Stimulated activated effector memory CD8-positive, alpha-beta T cell treated with anti-CD3 and anti-CD28 coated beads, Interleukin-12 subunit alpha, Interleukin-12 subunit beta, amount 100 ng/mL, for 72 hours (primary cell): Measurements from ENCODE around the gene NFATC1.
A peak's percentile ranks its signal among the peaks of the same experiment; 100 is the strongest.

Source experiments
- ATAC-seq: fragments of 150-1000 bp; cut with Tn5 transposase; 2 replicates; pipeline ENCODE4 v1.10.0; 2021
- DNase-seq, 2 donors: peaks; one replicate each; pipeline ENCODE4 v3.0.0; 2021 to 2022; ENCODE audit warnings: low spot score in 2 of 2
- H3K27ac Mint-ChIP-seq: one replicate; pipeline ENCODE4 v1.8.0; 2022; ENCODE audit warnings: mild to moderate bottlenecking, mixed read lengths
- H3K36me3 Mint-ChIP-seq: one replicate; pipeline ENCODE4 v1.8.0; 2022; ENCODE audit warnings: mild to moderate bottlenecking, mixed read lengths
- H3K4me1 Mint-ChIP-seq: one replicate; pipeline ENCODE4 v1.8.0; 2022; ENCODE audit warnings: mixed read lengths
- H3K4me3 Mint-ChIP-seq: one replicate; pipeline ENCODE4 v1.8.0; 2022; ENCODE audit warnings: mild to moderate bottlenecking, mixed read lengths
- H3K9me3 Mint-ChIP-seq: one replicate; pipeline ENCODE4 v1.8.0; 2022; ENCODE audit warnings: mixed read lengths

Gene NFATC1

DNA sequence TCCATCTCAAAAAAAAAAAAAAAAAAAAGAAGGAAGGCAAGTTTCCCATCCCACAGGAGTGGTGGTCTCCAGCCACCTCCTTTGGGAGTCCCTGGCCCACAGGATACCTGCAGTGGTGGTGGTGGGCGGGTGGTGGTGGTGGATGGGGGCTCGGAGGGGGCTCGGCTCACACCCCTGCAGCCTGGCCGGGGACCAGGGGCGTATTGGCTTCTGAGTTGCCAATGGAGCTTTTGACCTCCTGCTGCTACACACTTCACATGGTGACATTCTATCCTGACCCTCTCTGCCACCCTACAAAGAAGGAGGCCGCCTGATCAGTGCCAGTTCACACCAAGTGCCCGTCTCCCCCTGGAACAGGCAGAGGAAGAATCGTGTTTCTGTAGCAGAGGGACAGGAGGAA is 119.6 kb downstream of the NFATC1 start:
- Mint-ChIP-seq H3K27ac (no peak overlapping the region), H3K36me3 (peaks cover 20% of the 10 kb centered on the region), H3K4me1 (peaks cover 34% of the 10 kb centered on the region)

DNA sequence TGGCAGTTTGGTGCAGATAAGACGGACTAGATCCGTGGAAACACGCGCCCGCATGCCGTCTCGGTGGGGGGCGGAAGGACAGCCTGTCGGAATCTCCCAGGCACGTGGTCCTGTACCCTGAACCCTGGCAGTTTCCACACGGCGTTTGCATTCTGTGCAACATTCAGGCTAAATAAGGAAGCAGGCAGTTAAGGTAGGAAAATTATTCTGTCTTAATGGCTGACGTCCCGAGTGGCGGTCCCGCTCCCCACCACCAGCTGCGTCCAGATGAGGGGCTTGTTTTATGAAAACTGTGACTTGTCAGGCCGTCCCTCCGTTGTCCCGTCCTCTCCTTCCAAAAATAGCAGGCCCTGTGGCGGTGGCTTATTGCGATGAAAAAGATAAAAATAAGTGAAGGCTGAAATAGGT is 120.2 kb downstream of the NFATC1 start:
- H3K27ac Mint-ChIP-seq = peak overlapping the region; percentile 98
- peak overlapping the region; percentile 69 for H3K4me3 Mint-ChIP-seq
- peaks cover 17% of the 10 kb centered on the region for H3K36me3 Mint-ChIP-seq
- peaks cover 40% of the 10 kb centered on the region for H3K4me1 Mint-ChIP-seq
- ATAC-seq = no peak
- no peaks in the 10 kb centered on the region for H3K9me3 Mint-ChIP-seq
- DNase-seq = no peak

More for the DNA sequence above, 119.6 kb downstream of the NFATC1 start:
- H3K4me3 Mint-ChIP-seq = no peak overlapping the region
- no peaks in the 10 kb centered on the region for H3K9me3 Mint-ChIP-seq
- ATAC-seq (no peak), DNase-seq (no peak)

DNA sequence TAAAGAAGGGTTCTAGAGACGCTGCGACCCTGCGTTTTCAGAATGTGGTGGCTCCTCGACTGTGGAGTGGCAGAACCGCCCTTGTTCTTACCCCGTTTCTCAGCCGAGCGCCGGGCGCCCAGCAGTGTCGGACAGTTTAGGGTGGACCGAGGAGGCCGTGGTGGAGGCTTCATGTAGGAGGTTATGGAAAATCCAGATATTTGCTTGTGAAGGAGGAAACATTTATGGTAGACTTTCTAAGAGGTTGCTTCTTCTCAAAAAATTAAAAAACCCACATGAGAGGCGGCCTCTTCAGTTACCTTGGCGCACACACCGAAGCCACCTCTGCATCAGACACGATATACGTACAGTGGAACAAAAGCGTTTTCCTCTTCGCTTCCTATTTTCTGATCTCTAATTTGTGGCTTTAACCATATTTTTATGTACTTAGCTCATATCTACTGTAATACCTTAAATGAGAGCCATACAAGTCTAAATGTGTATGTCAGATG is 120.8 kb downstream of the NFATC1 start:
- H3K9me3 Mint-ChIP-seq = no peaks in the 10 kb centered on the region
- no peak for DNase-seq

DNA sequence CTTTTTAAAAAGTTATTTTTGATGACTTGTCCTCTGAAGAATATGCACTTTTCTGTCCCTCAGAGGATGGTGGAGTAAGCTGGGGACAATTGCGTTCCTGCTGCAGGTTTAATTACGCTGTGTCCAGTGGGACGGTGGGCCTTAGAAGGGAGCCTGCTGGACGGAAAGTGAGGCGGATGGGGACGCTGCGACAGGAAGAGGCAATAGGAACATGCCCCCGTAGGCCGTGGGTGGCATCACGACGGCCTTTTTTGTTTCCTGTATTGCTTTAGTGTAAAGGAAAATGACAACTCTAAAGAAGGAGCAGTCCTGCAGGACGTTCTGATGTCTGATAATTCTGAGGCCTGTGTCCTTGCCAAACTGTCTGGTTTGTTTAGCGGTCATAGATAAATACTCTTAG is 121.6 kb downstream of the NFATC1 start:
- ATAC-seq = peak; percentile 67
- Mint-ChIP-seq H3K27ac (peak overlapping the region; percentile 98), H3K4me1 (peaks cover 54% of the 10 kb centered on the region), H3K4me3 (peak overlapping the region; percentile 69), H3K36me3 (peaks cover 13% of the 10 kb centered on the region), H3K9me3 (no peaks in the 10 kb centered on the region)
- no peak for DNase-seq

More for the DNA sequence above, 120.8 kb downstream of the NFATC1 start:
- no peak for ATAC-seq
- Mint-ChIP-seq H3K4me1 (peaks cover 45% of the 10 kb centered on the region), H3K36me3 (peaks cover 12% of the 10 kb centered on the region), H3K27ac (peak overlapping the region; percentile 98), H3K4me3 (peak overlapping the region; percentile 69)

DNA sequence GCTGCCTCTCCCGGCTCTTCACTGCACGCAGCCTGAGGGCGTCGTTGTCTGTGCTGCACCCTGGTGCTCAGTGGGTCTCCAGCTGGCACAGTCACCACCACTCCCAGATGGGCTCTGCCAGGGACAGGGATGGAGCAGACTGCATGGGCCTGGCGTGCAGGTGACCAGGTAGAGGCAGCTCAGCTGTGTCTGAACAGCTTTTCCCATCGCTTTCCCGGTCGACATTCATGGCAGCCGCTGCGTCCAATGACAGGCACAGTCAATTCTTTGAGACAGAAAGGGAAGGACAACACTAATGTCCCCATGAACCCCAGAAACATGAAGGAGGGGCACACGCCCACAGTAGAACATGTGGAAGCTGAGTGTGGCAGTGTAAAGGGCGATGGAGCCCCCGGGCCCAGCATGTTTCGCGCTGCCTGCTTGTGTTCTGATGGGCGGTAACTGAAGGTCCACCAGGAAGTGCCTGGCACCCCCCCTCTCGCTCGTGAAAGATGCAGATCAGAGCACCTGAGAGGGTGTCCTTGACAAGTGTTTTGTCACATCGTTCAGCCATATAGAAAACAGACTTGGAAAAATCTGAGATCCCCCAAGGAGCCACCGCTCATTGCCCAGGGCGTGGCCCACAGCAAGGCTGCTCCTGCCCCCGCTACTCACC is 122.4 kb downstream of the NFATC1 start:
- peak overlapping the region; percentile 98 for H3K27ac Mint-ChIP-seq
- peak overlapping the region; percentile 69 for H3K4me3 Mint-ChIP-seq
- ATAC-seq = no peak
- peaks cover 62% of the 10 kb centered on the region for H3K4me1 Mint-ChIP-seq
- H3K9me3 Mint-ChIP-seq = no peaks in the 10 kb centered on the region
- peaks cover 11% of the 10 kb centered on the region for H3K36me3 Mint-ChIP-seq
- no peak for DNase-seq

DNA sequence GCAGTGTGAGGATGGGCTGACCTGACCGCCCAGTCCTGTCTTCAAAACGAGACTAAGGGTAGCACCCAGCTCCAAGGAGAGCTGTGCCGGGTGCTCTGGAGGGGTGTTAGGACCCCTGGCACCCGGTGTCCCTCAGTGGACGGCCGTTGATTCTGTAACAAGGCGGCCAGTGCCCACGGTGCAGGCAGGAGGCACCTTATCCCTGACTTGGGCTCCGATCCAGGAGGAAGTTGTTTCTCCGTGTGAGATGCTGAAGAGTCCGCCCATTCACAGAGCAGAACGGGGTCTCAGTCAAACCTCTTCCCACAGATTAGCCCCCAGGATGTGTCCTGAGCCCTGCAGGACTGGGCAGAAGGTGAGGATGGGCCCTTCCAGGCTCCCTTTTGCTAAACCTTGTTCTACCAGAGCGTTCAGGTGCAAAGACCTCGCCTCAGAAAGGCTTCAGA is 123.0 kb downstream of the NFATC1 start:
- no peak for ATAC-seq
- Mint-ChIP-seq H3K4me3 (no peak overlapping the region), H3K27ac (no peak overlapping the region), H3K9me3 (no peaks in the 10 kb centered on the region), H3K36me3 (peaks cover 16% of the 10 kb centered on the region), H3K4me1 (peaks cover 67% of the 10 kb centered on the region)
- DNase-seq = no peak

DNA sequence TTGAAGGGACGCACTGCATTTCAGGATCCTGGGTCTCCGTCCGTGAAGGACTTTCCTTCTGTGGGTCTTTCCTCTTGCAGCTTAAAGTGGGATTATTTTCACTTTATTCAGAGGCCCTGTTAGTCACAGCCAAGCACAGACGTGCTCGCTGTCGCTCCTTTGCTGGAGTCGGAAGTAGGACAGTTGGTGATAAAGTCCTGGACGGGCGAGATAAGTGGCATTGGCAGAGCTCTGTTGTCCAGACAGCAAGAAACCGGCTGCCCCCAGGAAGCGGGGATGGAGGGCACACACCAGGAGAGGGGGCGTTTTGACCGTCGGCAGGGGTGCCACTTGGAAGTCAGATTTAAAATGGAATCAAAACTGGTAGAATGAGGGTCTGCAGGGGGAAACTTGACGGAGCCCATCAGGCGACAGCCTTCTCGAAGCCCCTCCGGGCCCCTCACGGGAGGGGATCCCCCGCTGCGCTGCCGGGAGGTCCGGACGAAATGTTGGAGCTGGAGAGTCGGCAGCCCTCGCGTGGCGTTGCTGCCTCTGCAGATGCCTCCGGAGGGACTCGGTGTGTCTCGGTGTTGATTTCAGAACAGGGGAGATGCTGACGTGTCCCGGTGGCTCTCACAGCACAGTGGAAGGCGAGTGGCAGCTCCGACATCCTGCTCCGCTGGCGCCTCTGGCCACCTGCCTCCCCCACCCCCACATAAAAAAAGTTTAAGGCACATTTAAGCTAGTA is 124.2 kb downstream of the NFATC1 start:
- peaks cover 79% of the 10 kb centered on the region for H3K4me1 Mint-ChIP-seq
- ATAC-seq (no peak), DNase-seq (no peak)
- H3K9me3 Mint-ChIP-seq = no peaks in the 10 kb centered on the region
- H3K4me3 Mint-ChIP-seq = peak overlapping the region; percentile 13
- H3K36me3 Mint-ChIP-seq = peaks cover 26% of the 10 kb centered on the region
- peak overlapping the region; percentile 12 for H3K27ac Mint-ChIP-seq

DNA sequence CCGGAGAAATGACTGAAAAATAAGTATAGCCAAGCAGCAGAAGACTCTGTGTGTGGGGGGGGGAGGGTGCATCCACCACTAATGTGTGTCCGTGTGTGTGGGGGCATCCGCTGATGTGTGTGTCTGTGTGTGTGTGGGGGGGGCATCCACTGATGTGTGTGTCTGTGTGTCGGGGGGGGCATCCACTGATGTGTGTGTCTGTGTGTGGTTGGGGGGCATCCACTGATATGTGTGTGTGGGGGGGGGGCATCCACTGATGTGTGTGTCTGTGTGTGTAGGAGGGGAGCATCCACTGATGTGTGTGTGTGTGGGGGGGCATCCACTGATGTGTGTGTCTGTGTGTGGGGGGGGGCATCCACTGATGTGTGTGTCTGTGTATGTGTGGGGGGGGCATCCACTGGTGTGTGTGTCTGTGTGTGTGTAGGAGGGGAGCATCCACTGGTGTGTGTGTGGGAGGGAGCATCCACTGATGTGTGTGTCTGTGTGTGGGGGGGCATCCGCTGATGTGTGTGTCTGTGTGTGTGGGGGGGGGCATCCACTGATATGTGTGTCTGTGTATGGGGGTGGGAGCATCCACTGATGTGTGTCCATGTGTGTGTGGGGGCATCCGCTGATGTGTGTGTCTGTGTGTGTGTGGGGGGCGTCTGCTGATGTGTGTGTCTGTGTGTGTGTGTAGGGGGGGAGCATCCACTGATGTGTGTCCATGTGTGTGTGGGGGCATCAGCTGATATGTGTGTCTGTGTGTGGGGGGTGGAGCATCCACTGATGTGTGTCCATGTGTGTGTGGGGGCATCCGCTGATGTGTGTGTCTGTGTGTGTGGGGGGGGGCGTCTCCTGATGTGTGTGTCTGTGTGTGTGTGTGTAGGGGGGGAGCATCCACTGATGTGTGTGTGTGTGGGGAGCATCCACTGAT is 125.0 kb downstream of the NFATC1 start:
- peaks cover 26% of the 10 kb centered on the region for H3K36me3 Mint-ChIP-seq
- no peaks in the 10 kb centered on the region for H3K9me3 Mint-ChIP-seq
- peak overlapping the region; percentile 13 for H3K4me3 Mint-ChIP-seq
- no peak for DNase-seq
- peaks cover 87% of the 10 kb centered on the region for H3K4me1 Mint-ChIP-seq
- peak overlapping the region; percentile 12 for H3K27ac Mint-ChIP-seq
- no peak for ATAC-seq

DNA sequence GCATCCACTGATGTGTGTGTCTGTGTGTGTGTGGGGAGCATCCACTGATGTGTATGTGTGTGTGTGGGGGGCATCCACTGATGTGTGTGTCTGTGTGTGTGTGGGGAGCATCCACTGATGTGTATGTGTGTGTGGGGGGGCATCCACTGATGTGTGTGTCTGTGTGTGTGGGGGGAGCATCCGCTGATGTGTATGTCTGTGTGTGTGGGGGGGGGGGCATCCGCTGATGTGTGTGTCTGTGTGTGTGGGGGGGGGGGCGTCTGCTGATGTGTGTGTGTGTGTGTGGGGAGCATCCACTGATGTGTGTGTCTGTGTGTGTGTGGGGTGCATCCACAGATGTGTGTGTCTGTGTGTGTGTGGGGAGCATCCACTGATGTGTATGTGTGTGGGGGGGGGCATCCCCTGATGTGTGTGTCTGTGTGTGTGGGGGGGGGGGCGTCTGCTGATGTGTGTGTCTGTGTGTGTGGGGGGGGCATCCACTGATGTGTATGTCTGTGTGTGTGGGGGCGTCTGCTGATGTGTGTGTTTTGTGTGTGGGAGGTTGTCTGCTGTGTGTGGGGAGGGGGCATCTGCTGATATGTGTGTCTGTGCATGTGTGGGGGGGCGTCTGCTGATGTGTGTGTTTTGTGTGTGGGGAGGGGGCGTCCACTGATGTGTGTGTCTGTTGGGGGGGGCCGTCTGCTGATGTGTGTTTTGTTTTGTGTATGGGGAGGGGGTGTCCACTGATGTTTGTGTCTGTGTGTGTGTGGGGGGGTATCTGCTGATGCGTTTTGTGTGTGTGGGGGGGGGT is 125.9 kb downstream of the NFATC1 start:
- Mint-ChIP-seq H3K4me1 (peaks cover 81% of the 10 kb centered on the region), H3K27ac (peak overlapping the region; percentile 96), H3K9me3 (no peaks in the 10 kb centered on the region), H3K36me3 (peaks cover 26% of the 10 kb centered on the region), H3K4me3 (peak overlapping the region; percentile 69)
- DNase-seq (no peak), ATAC-seq (no peak)

DNA sequence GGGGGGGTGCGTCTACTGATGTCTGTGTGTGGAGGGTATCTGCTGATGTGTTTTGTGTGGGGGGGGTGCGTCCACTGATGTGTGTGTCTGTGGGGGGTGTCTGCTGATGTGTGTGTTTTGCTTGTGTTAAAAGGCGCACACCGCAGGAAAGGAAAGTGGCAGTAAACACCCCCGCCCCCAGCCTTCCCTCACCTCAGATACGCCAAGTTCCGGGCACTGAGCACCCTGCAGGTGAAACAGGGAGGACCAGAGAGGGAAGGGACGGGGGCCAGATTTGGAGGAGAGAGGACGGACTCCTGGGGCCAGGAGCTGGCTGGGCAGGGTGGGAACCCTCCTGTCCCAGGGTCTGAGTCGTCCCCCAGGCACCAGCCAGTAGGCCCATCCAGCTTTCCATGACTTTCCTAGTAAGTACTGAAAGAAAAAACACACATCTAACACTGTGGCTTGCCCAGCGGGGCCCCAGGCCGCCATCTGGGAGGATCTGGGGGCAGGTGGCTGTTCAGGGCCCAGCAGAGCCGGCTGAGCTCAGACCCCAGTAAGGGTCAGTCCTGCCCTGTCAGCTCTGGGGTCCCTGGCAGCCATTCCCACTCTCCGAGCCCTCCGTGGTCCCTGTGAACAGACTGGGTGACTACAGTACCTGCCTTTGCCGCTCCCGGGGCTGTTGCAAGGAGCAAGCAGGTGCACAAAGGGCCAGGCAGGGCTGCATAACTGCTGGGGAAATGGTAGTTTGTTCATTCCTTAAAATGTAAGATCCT is 126.9 kb downstream of the NFATC1 start:
- ATAC-seq (no peak), DNase-seq (peak in 1 of 2 donors; percentile 63)
- H3K4me3 Mint-ChIP-seq = peak overlapping the region; percentile 69
- H3K36me3 Mint-ChIP-seq = peaks cover 30% of the 10 kb centered on the region
- peaks cover 71% of the 10 kb centered on the region for H3K4me1 Mint-ChIP-seq
- H3K27ac Mint-ChIP-seq = peak overlapping the region; percentile 96
- H3K9me3 Mint-ChIP-seq = no peaks in the 10 kb centered on the region

DNA sequence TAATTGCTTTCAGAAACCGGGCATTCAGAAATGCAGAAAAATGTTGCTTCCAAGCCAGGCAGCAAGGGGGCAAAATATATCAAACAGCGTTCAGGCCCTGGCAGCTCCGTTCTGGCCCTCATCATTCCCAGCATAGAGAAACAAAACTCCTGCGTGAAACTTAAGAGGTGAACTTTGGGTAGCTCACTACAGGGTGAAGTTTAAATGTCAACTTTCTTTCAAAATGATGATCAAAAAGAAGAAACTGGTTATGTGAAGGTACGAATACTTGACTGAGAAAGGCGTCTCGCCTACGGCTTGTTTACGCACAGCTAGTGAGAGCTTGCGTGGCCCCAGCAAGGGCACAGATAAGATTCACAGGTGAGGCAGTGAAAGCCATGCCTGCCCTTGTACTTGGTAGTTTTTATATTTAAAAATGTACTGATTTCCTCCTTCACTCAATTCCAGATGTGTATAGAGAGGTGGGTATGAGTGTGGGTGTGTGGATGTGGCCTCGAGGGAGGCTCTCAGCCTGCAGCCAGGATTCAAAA is 127.5 kb downstream of the NFATC1 start:
- ATAC-seq = peak; percentile 77
- H3K27ac Mint-ChIP-seq = peak overlapping the region; percentile 96
- H3K4me1 Mint-ChIP-seq = peaks cover 65% of the 10 kb centered on the region
- peak in 1 of 2 donors; percentile 68 for DNase-seq
- peaks cover 37% of the 10 kb centered on the region for H3K36me3 Mint-ChIP-seq
- H3K4me3 Mint-ChIP-seq = peak overlapping the region; percentile 69
- H3K9me3 Mint-ChIP-seq = no peaks in the 10 kb centered on the region

DNA sequence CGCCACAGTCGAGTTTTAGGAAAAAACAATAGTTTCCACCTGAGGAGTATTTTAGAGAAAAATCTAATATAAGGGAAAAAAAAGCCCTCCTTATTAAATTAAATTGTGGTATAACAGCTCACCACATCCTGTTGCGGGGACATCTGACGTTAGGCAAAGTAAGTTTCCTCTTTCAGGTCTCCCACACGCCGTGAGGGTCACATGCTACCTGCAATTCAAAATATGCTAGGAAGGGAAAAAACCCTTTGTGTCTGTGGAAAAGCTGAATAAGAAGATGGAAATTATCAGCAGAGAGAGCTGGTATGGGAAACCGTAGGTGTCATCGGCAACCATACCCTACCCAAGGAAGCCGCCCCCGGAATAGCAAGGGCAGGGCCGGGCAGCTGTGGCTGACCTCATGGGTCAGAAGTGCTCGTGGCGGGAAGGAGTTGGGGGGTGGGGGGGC is 128.0 kb downstream of the NFATC1 start:
- Mint-ChIP-seq H3K36me3 (peaks cover 42% of the 10 kb centered on the region), H3K4me1 (peaks cover 64% of the 10 kb centered on the region), H3K9me3 (no peaks in the 10 kb centered on the region), H3K27ac (peak overlapping the region; percentile 96), H3K4me3 (peak overlapping the region; percentile 69)
- ATAC-seq (peak; percentile 72), DNase-seq (peak in 1 of 2 donors; percentile 83)

DNA sequence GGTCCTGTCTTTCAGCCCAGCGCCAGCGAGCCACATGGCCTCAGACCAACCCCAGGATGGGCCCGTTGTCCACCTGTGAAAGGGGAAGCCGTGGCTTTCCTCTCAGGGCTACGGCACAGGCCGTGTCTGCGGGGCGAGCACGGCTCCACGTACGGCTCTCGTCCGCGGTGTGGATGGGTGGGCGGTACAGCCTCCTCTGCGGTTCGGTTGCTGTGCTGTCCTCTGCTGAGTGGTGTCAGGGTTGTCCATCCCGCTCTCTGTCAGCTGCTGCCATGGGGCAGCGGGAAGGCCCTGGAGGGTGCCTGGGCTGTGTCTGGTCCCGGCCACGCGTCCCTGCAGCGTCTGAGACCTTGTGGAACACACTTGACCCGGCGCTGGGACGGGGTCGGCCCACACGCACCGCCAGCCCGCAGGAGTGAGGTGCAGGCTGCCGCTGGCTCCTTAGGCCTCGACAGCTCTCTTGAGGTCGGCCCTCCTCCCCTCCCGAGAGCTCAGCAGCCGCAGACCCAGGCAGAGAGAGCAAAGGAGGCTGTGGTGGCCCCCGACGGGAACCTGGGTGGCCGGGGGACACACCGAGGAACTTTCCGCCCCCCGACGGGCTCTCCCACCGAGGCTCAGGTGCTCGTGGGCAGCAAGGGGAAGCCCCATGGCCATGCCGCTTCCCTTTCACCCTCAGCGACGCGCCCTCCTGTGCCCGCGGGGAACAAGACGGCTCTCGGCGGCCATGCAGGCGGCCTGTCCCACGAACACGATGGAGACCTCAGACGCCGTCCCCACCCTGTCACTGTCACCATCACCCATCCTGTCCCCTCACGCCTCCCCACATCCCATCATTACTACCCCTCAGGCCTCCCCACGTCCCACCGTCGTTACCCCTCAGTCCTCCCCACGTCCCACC is 128.7 kb downstream of the NFATC1 start:
- Mint-ChIP-seq H3K27ac (peak overlapping the region; percentile 96), H3K4me3 (peak overlapping the region; percentile 69), H3K4me1 (peaks cover 64% of the 10 kb centered on the region), H3K9me3 (no peaks in the 10 kb centered on the region), H3K36me3 (peaks cover 48% of the 10 kb centered on the region)
- DNase-seq = peak in 1 of 2 donors; percentile 45
- peak; percentile 68 for ATAC-seq
